ENCODE results near the gene SLC38A8. TPM values are rescaled to one million over a fixed set of nuclear protein-coding genes. Genes with fewer than 3 reads are reported as not detected.

Gene SLC38A8
- total and polyA plus RNA-seq, 7 experiments from 2014 or later: not detected

- ChIA-PET CTCF (no interaction called here), POLR2A (no interaction called here)
- DNase-seq (no peak), ATAC-seq (no peak)
- H3K4me3 Mint-ChIP-seq: no peak overlapping the region
- H3K4me1 ChIP-seq (ENCODE audit: control insufficient read depth in 2 of 2, insufficient read depth in 2 of 2, low read length in 2 of 2): no peaks in the 10 kb centered on the region
- H3K36me3 Mint-ChIP-seq: peaks cover 0 to 15% (median 0%) of the 10 kb centered on the region in 5 donors
- peaks cover 0 to 10% (median 0%) of the 10 kb centered on the region in 7 donors for H3K4me1 Mint-ChIP-seq
- no peaks in the 10 kb centered on the region for H3K9me3 Mint-ChIP-seq
- no peak overlapping the region for H3K27ac ChIP-seq (ENCODE audit: low read depth, low read length)
- intact Hi-C loops (cut with micrococcal nuclease): no loop called here
- H3K36me3 ChIP-seq (ENCODE audit: control insufficient read depth in 2 of 3, insufficient read depth in 3 of 3, low read length in 3 of 3): peaks cover 0 to 21% (median 0%) of the 10 kb centered on the region in 3 experiments
- H3K27ac Mint-ChIP-seq: no peak overlapping the region
- H3K27me3 Mint-ChIP-seq: peaks cover 7 to 23% (median 14%) of the 10 kb centered on the region in 5 donors
- H3K4me3 ChIP-seq (ENCODE audit: low read length): no peak overlapping the region
- no peaks in the 10 kb centered on the region for H3K9me3 ChIP-seq (ENCODE audit: control insufficient read depth in 2 of 3, low read length in 3 of 3)
- no peaks in the 10 kb centered on the region for H3K27me3 ChIP-seq (ENCODE audit: control insufficient read depth in 2 of 2, insufficient read depth in 2 of 2, low read length in 2 of 2)
These were observed 2.6 kb upstream of the SLC38A8 start for GRCh38 chr16:84045001-84045817.

GRCh38 chr16:84044118-84044488 is 1.5 kb upstream of the SLC38A8 start:
- Histone ChIP-seq H3K9me3 (ENCODE audit: control insufficient read depth in 2 of 3, low read length in 3 of 3) (no peaks in the 10 kb centered on the region), H3K4me3 (ENCODE audit: low read length) (no peak overlapping the region), H3K27me3 (ENCODE audit: control insufficient read depth in 2 of 2, insufficient read depth in 2 of 2, low read length in 2 of 2) (no peaks in the 10 kb centered on the region), H3K27ac (ENCODE audit: low read depth, low read length) (no peak overlapping the region), H3K36me3 (ENCODE audit: control insufficient read depth in 2 of 3, insufficient read depth in 3 of 3, low read length in 3 of 3) (peaks cover 0 to 10% (median 0%) of the 10 kb centered on the region in 3 experiments), H3K4me1 (ENCODE audit: control insufficient read depth in 2 of 2, insufficient read depth in 2 of 2, low read length in 2 of 2) (no peaks in the 10 kb centered on the region)
- H3K4me1 Mint-ChIP-seq: peaks cover 0 to 8% (median 0%) of the 10 kb centered on the region in 7 donors
- ATAC-seq: no peak
- DNase-seq: no peak
- H3K27me3 Mint-ChIP-seq: peaks cover 7 to 23% (median 14%) of the 10 kb centered on the region in 5 donors
- H3K9me3 Mint-ChIP-seq: no peaks in the 10 kb centered on the region
- peaks cover 0 to 8% (median 0%) of the 10 kb centered on the region in 5 donors for H3K36me3 Mint-ChIP-seq
- peak overlapping the region in 1 of 10 donors; percentile 4 for H3K4me3 Mint-ChIP-seq
- POLR2A ChIA-PET: no interaction called here
- peak overlapping the region in 1 of 9 donors; percentile 42 for H3K27ac Mint-ChIP-seq
- CTCF ChIA-PET: no interaction called here
- intact Hi-C loops (cut with micrococcal nuclease): no loop called here

DNA sequence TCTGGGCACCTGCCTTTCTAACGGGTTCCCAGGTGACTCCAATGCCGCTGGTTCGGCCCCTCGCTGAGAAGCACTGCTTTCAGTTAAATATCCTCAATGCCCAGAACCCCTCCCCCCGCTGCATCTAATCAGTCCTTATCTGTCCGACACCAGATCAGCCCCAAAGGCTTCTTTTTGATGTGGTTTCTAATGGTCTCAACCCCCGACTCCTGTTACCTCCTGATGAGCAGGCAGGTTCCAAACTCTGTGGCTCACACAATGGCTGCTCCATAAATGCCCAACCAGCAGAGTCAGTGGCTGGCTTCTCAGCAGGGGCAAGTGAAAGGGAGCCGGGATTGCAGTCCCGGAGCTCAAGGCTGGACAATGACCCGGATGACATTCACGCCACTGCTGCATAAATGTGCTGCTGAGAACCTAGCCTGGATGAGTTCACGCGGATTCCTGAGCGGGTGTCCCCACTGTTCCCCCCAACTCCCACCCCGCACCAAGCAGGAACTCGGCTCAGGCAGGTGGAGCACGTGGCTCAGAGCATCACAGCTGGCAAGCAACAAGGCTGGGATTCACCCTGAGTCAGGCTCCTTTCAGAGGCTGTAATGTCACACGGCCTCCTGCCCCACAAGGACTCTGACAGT is 1.0 kb upstream of the SLC38A8 start:
- ATAC-seq (no peak), DNase-seq (no peak)
- peaks cover 0 to 4% (median 0%) of the 10 kb centered on the region in 5 donors for H3K36me3 Mint-ChIP-seq
- peaks cover 0 to 1% (median 0%) of the 10 kb centered on the region in 11 donors for H3K9me3 Mint-ChIP-seq
- intact Hi-C loops (cut with micrococcal nuclease): no loop called here
- no peak overlapping the region for H3K27ac ChIP-seq (ENCODE audit: low read depth, low read length)
- H3K4me3 Mint-ChIP-seq: no peak overlapping the region
- no peak overlapping the region for H3K4me3 ChIP-seq (ENCODE audit: low read length)
- no peaks in the 10 kb centered on the region for H3K27me3 ChIP-seq (ENCODE audit: control insufficient read depth in 2 of 2, insufficient read depth in 2 of 2, low read length in 2 of 2)
- H3K27me3 Mint-ChIP-seq: peaks cover 7 to 23% (median 16%) of the 10 kb centered on the region in 5 donors
- peaks cover 0 to 5% (median 0%) of the 10 kb centered on the region in 3 experiments for H3K36me3 ChIP-seq (ENCODE audit: control insufficient read depth in 2 of 3, insufficient read depth in 3 of 3, low read length in 3 of 3)
- ChIA-PET CTCF (no interaction called here), POLR2A (no interaction called here)
- H3K27ac Mint-ChIP-seq: peak overlapping the region in 1 of 9 donors; percentile 42
- no peaks in the 10 kb centered on the region for H3K4me1 ChIP-seq (ENCODE audit: control insufficient read depth in 2 of 2, insufficient read depth in 2 of 2, low read length in 2 of 2)
- peaks cover 0 to 8% (median 0%) of the 10 kb centered on the region in 7 donors for H3K4me1 Mint-ChIP-seq
- no peaks in the 10 kb centered on the region for H3K9me3 ChIP-seq (ENCODE audit: control insufficient read depth in 2 of 3, low read length in 3 of 3)

DNA sequence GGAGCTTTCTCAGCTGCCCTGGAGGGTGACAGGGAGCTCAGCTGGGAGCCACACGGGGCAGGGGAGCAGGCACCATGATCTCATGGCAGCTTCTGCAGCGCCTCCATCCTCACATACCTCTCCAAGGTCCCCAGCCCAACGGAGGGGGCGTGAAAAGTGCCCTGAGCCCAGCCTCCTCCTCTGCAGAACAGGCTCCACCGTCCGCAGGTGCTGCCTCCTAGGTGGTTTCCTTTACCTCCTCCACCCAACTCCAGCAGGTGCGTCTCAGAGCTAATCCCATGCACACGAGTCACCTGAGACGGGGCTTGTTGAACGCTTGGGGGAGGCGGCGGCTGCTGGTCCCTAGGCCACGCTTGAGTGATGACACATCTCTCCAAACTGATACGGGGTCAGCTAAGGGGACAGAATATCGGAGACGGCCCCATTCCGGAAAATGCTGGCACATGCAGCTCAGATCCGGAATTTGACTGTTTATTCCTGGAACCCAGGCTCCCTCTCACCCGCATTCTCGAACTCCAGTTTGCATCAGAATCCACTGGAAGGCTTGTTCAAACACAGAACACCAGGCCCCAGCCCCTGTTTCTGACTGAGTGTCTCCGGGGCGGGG is 387 bp upstream of the SLC38A8 start:
- Mint-ChIP-seq H3K27me3 (peaks cover 7 to 23% (median 16%) of the 10 kb centered on the region in 5 donors), H3K4me1 (peaks cover 0 to 8% (median 0%) of the 10 kb centered on the region in 7 donors), H3K27ac (peak overlapping the region in 1 of 9 donors; percentile 32), H3K9me3 (peaks cover 0 to 2% (median 0%) of the 10 kb centered on the region in 11 donors), H3K36me3 (no peaks in the 10 kb centered on the region), H3K4me3 (no peak overlapping the region)
- POLR2A ChIA-PET: no interaction called here
- no peaks in the 10 kb centered on the region for H3K36me3 ChIP-seq (ENCODE audit: control insufficient read depth in 2 of 3, insufficient read depth in 3 of 3, low read length in 3 of 3)
- CTCF ChIA-PET: no interaction called here
- no peaks in the 10 kb centered on the region for H3K4me1 ChIP-seq (ENCODE audit: control insufficient read depth in 2 of 2, insufficient read depth in 2 of 2, low read length in 2 of 2)
- H3K27ac ChIP-seq (ENCODE audit: low read depth, low read length): no peak overlapping the region
- intact Hi-C loops (cut with micrococcal nuclease): no loop called here
- ATAC-seq (no peak), DNase-seq (no peak)
- no peak overlapping the region for H3K4me3 ChIP-seq (ENCODE audit: low read length)
- H3K27me3 ChIP-seq (ENCODE audit: control insufficient read depth in 2 of 2, insufficient read depth in 2 of 2, low read length in 2 of 2): no peaks in the 10 kb centered on the region
- H3K9me3 ChIP-seq (ENCODE audit: control insufficient read depth in 2 of 3, low read length in 3 of 3): no peaks in the 10 kb centered on the region

DNA sequence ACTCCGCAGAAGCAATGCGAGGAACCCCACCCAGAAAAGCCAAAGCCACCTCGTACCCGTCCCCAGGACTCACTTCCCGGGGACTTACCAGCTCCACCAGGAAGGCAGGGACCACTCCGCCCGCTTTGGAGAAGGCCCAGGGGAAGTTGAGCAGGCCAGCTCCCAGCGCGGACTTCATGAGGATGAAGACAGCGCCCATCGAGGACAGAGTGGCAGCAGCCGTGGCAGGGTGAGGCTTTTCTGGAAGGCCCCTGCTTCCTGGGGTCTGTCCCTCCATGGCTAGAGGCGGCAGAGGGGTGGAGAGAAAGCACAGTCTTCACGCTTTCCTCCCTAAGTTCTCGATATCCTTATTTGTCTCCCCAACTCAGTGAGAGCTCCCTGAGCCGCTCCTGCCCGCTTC is 714 bp downstream of the SLC38A8 start:
- ChIA-PET POLR2A (no interaction called here), CTCF (no interaction called here)
- Mint-ChIP-seq H3K27ac (no peak overlapping the region), H3K9me3 (peaks cover 0 to 2% (median 0%) of the 10 kb centered on the region in 11 donors), H3K36me3 (no peaks in the 10 kb centered on the region), H3K4me1 (peaks cover 0 to 8% (median 0%) of the 10 kb centered on the region in 7 donors), H3K27me3 (peaks cover 7 to 23% (median 16%) of the 10 kb centered on the region in 5 donors), H3K4me3 (no peak overlapping the region)
- Histone ChIP-seq H3K9me3 (ENCODE audit: control insufficient read depth in 2 of 3, low read length in 3 of 3) (no peaks in the 10 kb centered on the region), H3K4me3 (ENCODE audit: low read length) (no peak overlapping the region), H3K4me1 (ENCODE audit: control insufficient read depth in 2 of 2, insufficient read depth in 2 of 2, low read length in 2 of 2) (no peaks in the 10 kb centered on the region), H3K36me3 (ENCODE audit: control insufficient read depth in 2 of 3, insufficient read depth in 3 of 3, low read length in 3 of 3) (no peaks in the 10 kb centered on the region), H3K27me3 (ENCODE audit: control insufficient read depth in 2 of 2, insufficient read depth in 2 of 2, low read length in 2 of 2) (no peaks in the 10 kb centered on the region), H3K27ac (ENCODE audit: low read depth, low read length) (no peak overlapping the region)
- ATAC-seq (no peak), DNase-seq (no peak)
- intact Hi-C loops (cut with micrococcal nuclease): no loop called here

GRCh38 chr16:84040823-84041820 is 1.5 kb downstream of the SLC38A8 start:
- H3K36me3 ChIP-seq (ENCODE audit: control insufficient read depth in 2 of 3, insufficient read depth in 3 of 3, low read length in 3 of 3): no peaks in the 10 kb centered on the region

More at GRCh38 chr16:84040823-84041820, 1.5 kb downstream of the SLC38A8 start:
- CTCF ChIA-PET: interaction anchor here (0.6 kb wide), 1 partner anchor 137 kb away, joined by 3 read pairs; no protein-coding TSS in a partner anchor
- peaks cover 7 to 23% (median 16%) of the 10 kb centered on the region in 5 donors for H3K27me3 Mint-ChIP-seq
- Histone ChIP-seq H3K27me3 (ENCODE audit: control insufficient read depth in 2 of 2, insufficient read depth in 2 of 2, low read length in 2 of 2) (no peaks in the 10 kb centered on the region), H3K4me1 (ENCODE audit: control insufficient read depth in 2 of 2, insufficient read depth in 2 of 2, low read length in 2 of 2) (no peaks in the 10 kb centered on the region), H3K9me3 (ENCODE audit: control insufficient read depth in 2 of 3, low read length in 3 of 3) (peaks cover 0 to 3% (median 0%) of the 10 kb centered on the region in 3 experiments), H3K27ac (ENCODE audit: low read depth, low read length) (no peak overlapping the region), H3K4me3 (ENCODE audit: low read length) (no peak overlapping the region)
- intact Hi-C loops (cut with micrococcal nuclease): no loop called here
- H3K4me1 Mint-ChIP-seq: peaks cover 0 to 8% (median 0%) of the 10 kb centered on the region in 7 donors
- POLR2A ChIA-PET: no interaction called here
- H3K9me3 Mint-ChIP-seq: peaks cover 0 to 4% (median 0%) of the 10 kb centered on the region in 11 donors
- no peaks in the 10 kb centered on the region for H3K36me3 Mint-ChIP-seq
- H3K4me3 Mint-ChIP-seq: no peak overlapping the region
- H3K27ac Mint-ChIP-seq: no peak overlapping the region
- DNase-seq (no peak), ATAC-seq (no peak)

All from naive thymus-derived CD4-positive, alpha-beta T cell (primary cell).